Measurements from ENCODE around the gene BMS1. TPM values are rescaled to one million over a fixed set of nuclear protein-coding genes. Genes with fewer than 3 reads are reported as not detected.

BMS1 gene
- total and polyA plus RNA-seq, 2 donors (not counting 3 experiments of a cell fraction or from before 2014, with no cell fraction given), result 2.8 to 23.4 TPM

GRCh38 chr10:42753507-42754154, 29.0 kb upstream of the BMS1 start:
- H4K20me1 ChIP-seq (replicated peaks; ENCODE audit: control insufficient read depth, extremely low read depth, insufficient read depth, low read length), result no peaks in the 10 kb centered on the region
- peak overlapping the region in 1 of 3 experiments; percentile 36 for H3K4me3 ChIP-seq (replicated peaks in 1 of 3; ENCODE audit: insufficient read depth in 1 of 3, low read depth in 1 of 3, low read length in 3 of 3)
- H3K4me2 ChIP-seq (ENCODE audit: insufficient read depth, low read length), result peak overlapping the region; percentile 28
- no peaks in the 10 kb centered on the region for H3K79me2 ChIP-seq (ENCODE audit: control insufficient read depth, insufficient read depth, low read length)
- POLR2A ChIA-PET, result no interaction called here
- dilution Hi-C loops (cut with MboI; ENCODE audit: extremely low pct_ligation_motif_present, low sequenced_read_pairs) (no loop called here), intact Hi-C loops (cut with micrococcal nuclease) (loop anchor here (1.0 to 2.0 kb wide), 4 partner anchors 21 to 352 kb away; partner anchors contain the start of gene ZNF33B)
- peak overlapping the region; percentile 50 for H2AFZ ChIP-seq (ENCODE audit: low read depth, low read length)
- peaks cover 22 to 35% of the 10 kb centered on the region in 2 experiments for H3K27me3 ChIP-seq (ENCODE audit: control insufficient read depth in 2 of 2, insufficient read depth in 2 of 2, low read length in 2 of 2)
- CTCF ChIA-PET, result interaction anchor here (0.5 to 3.4 kb wide), 16 partner anchors 8 to 451 kb away, joined by 3 to 36 read pairs (median 6); partner anchors contain the start of gene BMS1
- FAIRE-seq (no peak), DNase-seq (ENCODE audit: low read depth, low spot score) (peak; percentile 55)
- H3K36me3 ChIP-seq (ENCODE audit: control insufficient read depth in 2 of 2, extremely low read depth in 1 of 2, insufficient read depth in 2 of 2, low read length in 2 of 2), result no peaks in the 10 kb centered on the region
- peak overlapping the region; percentile 5 for H3K9ac ChIP-seq (replicated peaks; ENCODE audit: extremely low read depth, insufficient read depth, low read length)
- H3K27ac ChIP-seq (ENCODE audit: insufficient read depth, low read depth, low read length), result no peak overlapping the region
- no peaks in the 10 kb centered on the region for H3K9me1 ChIP-seq (replicated peaks; ENCODE audit: control insufficient read depth, extremely low read depth, insufficient read depth, low read length)
- BruUV-seq (replicated peaks), result no TSS peak
- TF ChIP-seq, protein P1, sequence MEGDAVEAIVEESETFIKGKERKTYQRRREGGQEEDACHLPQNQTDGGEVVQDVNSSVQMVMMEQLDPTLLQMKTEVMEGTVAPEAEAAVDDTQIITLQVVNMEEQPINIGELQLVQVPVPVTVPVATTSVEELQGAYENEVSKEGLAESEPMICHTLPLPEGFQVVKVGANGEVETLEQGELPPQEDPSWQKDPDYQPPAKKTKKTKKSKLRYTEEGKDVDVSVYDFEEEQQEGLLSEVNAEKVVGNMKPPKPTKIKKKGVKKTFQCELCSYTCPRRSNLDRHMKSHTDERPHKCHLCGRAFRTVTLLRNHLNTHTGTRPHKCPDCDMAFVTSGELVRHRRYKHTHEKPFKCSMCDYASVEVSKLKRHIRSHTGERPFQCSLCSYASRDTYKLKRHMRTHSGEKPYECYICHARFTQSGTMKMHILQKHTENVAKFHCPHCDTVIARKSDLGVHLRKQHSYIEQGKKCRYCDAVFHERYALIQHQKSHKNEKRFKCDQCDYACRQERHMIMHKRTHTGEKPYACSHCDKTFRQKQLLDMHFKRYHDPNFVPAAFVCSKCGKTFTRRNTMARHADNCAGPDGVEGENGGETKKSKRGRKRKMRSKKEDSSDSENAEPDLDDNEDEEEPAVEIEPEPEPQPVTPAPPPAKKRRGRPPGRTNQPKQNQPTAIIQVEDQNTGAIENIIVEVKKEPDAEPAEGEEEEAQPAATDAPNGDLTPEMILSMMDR (IDR thresholded peaks at IDR 0.05; ENCODE audit: extremely low read depth in 1 of 2, insufficient read depth in 1 of 2, low read depth in 1 of 2, low read length in 2 of 2), result no peak
- TF ChIP-seq MYC (IDR thresholded peaks at IDR 0.05; ENCODE audit: low read depth, low read length) (no peak), POLR2AphosphoS5 (IDR thresholded peaks at IDR 0.05; ENCODE audit: insufficient read depth, low read depth, low read length) (no peak), EZH2 (IDR thresholded peaks at IDR 0.05; ENCODE audit: borderline replicate concordance, low read depth, low read length, severe bottlenecking) (peak; percentile 38), POLR2A (IDR thresholded peaks at IDR 0.05; ENCODE audit: low read depth, low read length) (no peak)
- H3K9me3 ChIP-seq (replicated peaks; ENCODE audit: control insufficient read depth, insufficient read depth, low read length), result no peaks in the 10 kb centered on the region
- H3K4me1 ChIP-seq (ENCODE audit: control insufficient read depth, extremely low read depth, insufficient read depth, low read length), result peaks cover 10% of the 10 kb centered on the region
